Stimulated activated naive CD8-positive, alpha-beta T cell treated with anti-CD3 and anti-CD28 coated beads, Interleukin-15, Interleukin-2, amounts not matched to agents 100 U/mL and 50 U/mL, for 24 hours (primary cell): Measurements from ENCODE around the gene PODNL1.
"Not testable (repeated sequence)": the region's sequence is repeated elsewhere in the genome, so short reads cannot be mapped to it uniquely, and the experiment has no call there.

Experiments used
- ATAC-seq: fragments of 150-1000 bp; cut with Tn5 transposase; one replicate; pipeline ENCODE4 v1.10.0; 2021
- DNase-seq: peaks from one replicate; pipeline ENCODE4 v3.0.0; 2021

The PODNL1 gene

DNA sequence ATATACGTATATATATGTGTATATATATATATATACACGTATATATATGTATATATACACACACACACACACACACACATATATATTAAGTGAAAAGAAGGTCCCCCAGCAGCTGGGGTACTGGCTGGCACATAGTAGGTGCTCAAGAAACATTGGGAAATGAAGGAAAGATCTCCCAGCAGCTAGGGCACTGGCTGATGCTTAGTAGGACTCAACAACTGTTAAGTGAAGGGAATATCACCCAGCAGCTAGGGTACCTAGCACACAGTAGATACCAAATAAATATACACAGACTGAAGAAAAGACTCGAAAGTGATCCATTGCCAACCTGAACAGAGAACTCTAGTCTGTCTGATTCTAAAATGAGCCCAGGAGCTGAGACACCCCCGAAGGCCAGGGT lies 12.2 kb downstream of the PODNL1 start:
- DNase-seq (no peak), ATAC-seq (no peak)

GRCh38 chr19:13923194-13923987 lies 14.8 kb downstream of the PODNL1 start:
- no peak for ATAC-seq
- DNase-seq = no peak

- not testable (repeated sequence) for DNase-seq, ATAC-seq
Observed at GRCh38 chr19:13922118-13922517, 16.1 kb downstream of the PODNL1 start.

- DNase-seq (peak; percentile 18), ATAC-seq (peak; percentile 87)
Observed at GRCh38 chr19:13920940-13921747, 17.1 kb downstream of the PODNL1 start.

DNA sequence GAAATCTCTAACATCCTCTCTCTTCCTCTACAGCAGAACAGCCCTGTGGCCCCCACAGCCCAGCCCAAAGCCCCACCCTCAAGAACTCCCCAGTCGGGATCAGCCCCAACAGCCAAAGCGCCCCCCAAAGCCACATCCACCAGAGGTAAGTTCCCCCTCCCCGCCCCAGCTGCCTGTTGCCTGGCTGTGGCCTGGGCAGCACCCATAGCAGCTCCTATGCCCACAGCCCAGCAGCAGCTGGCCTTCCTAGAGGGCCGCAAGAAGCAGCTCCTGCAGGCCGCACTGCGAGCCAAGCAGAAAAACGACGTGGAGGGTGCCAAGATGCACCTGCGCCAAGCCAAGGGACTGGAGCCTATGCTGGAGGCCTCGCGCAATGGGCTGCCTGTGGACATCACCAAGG lies 17.7 kb downstream of the PODNL1 start:
- no peak for ATAC-seq
- DNase-seq = no peak

DNA sequence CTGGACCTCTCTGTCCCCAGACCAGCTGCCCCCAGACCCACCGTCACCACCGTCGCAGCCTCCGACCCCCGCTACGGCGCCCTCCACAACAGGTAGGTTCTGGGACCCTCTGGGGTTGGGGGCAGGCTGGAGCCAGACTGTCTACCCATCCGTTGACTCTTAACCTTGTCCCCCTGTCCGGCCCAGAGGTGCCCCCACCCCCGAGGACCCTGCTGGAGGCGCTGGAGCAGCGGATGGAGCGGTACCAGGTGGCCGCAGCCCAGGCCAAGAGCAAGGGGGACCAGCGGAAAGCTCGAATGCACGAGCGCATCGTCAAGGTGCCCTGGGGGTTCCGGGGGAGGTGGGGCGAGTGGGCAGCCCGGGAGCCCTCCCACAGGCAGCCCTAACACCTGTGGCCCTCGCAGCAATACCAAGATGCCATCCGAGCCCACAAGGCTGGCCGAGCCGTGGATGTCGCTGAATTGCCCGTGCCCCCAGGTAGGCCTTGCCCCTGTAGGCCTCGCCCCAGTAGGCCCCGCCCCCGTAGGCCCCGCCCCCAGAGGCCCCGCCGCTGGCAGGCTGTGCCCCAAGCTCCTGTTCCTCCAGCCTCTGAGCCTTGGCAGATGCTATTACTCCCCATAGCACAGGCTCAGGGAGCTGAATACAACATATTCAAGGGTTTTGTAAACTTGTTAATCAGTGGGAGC lies 19.3 kb downstream of the PODNL1 start:
- no peak for ATAC-seq
- DNase-seq = no peak

- no peak for DNase-seq
- ATAC-seq = no peak
Observed at GRCh38 chr19:13917888-13918406, 20.3 kb downstream of the PODNL1 start.

DNA sequence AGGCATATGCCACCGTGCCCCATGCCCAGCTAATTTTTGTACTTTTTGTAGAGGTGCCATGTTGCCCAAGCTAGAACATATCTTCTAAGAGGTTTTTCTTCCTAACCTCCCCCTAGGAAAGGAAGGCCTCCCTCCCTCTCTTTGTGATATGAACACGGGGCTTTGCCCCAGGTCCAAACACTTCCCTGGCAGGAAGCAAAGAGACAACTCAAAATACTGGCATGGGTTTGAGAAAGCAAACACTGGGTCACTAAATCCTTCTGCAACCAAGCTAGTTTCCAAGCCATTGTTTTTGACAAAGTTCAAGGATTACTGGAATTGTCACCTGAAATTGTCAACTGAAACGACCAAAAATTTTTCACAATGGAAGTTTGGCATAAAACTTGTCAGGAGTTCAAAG lies 23.4 kb downstream of the PODNL1 start:
- ATAC-seq = no peak
- no peak for DNase-seq

DNA sequence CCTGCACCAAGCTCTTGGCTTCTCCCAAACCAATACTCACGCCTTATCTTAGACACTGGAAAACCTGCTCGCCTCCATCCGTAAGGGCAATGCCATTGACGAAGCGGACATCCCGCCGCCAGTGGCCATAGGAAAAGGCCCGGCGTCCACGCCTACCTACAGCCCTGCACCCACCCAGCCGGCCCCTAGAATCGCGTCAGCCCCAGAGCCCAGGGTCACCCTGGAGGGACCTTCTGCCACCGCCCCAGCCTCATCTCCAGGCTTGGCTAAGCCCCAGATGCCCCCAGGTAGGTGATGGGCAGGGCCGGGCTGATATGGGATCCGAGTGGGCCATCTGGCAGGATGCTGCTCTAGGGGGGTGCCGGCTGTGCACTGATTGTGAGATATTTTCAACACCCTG lies 24.9 kb downstream of the PODNL1 start:
- DNase-seq = no peak
- ATAC-seq = no peak

DNA sequence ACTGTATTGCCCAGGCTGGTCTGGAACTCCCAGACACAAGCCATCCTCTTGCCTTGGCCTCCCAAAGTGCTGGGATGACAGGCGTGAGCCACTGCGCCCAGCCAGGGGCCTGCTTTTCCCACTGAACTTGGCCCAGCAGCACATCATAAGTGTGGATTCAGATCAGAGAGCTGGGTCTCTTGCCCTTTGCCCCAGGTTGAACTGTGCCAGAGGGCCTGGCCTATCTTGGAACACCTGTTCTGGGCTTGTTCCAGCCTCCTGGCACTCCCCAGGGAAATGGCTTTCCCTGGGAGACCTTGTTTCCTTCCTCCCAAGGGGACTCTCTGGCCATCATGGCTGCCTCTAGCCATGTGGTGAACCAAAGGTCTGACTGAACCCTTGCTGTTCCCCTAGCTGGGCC lies 28.8 kb downstream of the PODNL1 start:
- DNase-seq = no peak
- no peak for ATAC-seq

DNA sequence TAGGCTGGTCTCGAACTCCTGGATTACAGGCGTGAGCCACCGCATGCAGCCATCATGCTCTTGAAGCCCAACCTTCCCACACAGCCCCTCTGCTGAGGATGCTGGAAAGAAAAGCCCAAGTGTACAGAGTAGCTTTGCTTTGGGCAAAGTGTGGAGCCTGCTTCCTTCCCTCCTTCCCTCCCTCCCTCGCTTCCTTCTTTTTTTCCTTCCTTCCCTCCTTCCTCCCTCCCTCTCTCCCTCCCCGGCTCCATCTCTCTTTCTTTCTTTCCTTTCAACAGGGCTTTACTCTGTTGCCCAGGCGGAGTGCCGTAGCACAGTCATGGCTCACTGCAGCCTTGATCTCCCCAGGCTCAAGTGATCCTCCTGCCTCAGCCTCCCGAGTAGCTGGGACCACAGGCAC lies 29.5 kb downstream of the PODNL1 start:
- ATAC-seq (no peak), DNase-seq (no peak)

GRCh38 chr19:13906910-13907309 lies 31.3 kb downstream of the PODNL1 start:
- no peak for ATAC-seq
- DNase-seq = no peak

DNA sequence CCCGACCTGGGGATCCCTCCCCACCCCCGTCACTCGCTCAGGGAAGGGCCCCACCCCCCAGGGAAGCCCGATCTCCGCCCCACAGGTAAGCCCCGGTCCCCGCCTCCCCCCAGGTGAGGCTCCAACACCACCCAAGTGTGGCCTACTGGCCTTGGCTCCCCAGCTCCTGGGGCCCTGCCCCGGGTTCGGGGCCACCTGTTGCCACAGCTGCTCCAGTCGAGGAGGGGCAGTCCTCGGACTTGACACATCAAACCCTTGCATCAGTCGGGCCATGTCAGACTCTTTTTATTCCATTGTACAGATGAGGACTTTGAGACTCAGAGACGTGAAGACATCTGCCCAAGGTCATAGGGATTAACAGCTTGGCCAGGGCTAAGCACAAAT lies 31.7 kb downstream of the PODNL1 start:
- peak; percentile 37 for DNase-seq

DNA sequence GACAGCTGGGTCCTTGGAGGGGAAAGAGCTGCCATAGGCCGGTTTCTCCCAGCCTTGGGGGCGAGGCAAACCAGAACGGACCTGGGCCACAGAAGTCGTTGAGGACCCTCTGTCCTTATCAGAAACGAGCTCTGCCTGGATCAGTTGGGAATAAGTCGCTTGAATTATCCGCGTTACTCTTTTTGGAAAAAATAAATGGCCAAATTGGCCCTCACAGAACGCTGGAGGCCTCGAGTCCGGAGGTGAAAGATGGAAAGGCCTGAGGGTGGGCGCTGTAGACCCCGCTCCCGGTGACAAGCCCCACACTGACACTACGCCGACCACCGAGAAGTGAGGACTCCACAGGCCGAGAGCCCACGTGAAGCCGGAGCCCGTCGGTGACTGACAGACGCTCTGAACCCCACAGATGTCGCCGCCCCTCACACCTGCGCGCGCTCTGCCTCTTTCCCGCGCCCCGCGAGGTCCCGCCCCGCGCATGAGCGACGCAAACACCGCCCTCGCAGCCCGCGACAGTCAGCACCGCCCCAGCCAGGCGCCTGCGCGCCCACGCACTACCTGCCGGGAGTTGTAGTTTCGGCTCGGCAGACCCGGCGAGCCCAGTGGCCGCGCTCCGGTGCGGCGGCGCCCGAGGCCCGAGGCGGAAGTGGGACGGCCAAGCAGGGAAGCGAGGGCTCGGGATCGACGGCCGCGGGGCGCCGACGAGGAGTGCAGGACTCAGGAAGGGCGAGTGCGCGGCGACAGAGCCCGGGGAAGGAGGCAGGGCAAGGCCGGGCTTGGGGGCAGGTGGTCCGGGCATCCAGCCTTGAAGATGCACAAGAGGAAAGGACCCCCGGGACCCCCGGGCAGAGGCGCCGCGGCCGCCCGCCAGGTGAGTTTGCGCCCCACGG lies 32.3 kb downstream of the PODNL1 start, which contains the start of the genes BRME1 and CC2D1A:
Gene BRME1, minus strand, starts transcription at position 484 of the 887 bp plus-strand sequence. CDS start 1,225 bp downstream, outside the sequence.
Gene CC2D1A, plus strand, starts transcription at position 568 of the 887 bp plus-strand sequence. Its CDS starts 241 bp downstream, at position 809.
- ATAC-seq (peak; percentile 99), DNase-seq (peak; percentile 98)

More for the DNA sequence above, 31.7 kb downstream of the PODNL1 start:
- peak; percentile 17 for ATAC-seq

DNA sequence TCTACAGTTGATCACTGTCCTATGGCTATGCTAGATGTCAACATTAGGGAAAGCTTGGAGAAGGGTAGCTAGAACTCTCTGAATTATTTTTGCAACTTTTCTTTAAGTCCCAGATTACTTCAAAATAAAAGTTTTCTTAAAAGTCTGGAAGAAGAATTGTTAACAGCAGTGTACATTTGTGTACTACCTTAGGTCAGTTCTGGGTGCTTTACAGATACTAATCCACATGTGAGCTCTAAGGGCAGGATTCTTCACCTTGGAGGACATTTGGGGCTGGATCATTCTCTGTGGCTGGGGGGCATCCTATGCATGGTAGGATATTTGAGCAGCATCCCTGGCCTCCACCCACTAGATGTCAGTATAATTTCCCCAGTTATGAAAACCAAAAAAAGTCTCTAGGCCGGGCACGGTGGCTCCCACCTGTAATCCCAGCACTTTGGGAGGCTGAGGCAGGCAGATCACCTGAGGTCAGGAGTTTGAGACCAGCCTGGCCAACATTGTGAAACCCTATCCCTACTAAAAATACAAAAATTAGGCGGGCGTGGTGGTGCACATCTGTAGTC lies 35.1 kb downstream of the PODNL1 start:
- peak; percentile 25 for ATAC-seq
- DNase-seq = peak; percentile 43

GRCh38 chr19:13899912-13900584 lies 38.2 kb downstream of the PODNL1 start:
- ATAC-seq = no peak
- no peak for DNase-seq

DNA sequence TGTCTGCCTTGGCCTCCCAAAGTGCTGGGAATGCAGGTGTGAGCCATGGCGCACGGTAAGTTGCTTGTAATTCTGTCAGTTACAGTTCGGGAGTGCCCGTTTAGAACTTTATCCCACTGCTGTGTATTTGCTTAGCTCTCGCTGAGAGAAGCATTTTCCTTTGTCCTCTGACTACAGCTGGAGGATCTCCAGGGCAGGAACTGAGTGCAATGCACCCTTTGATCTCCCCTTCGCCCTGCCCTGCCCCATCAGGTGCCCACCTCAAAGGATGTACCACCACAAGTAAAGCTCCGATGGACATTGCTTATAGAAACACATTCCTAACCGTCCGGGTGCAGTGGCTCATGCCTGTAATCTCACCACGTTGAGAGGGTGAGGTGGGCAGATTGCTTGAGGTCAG lies 38.8 kb downstream of the PODNL1 start:
- no peak for ATAC-seq
- no peak for DNase-seq

- no peak for DNase-seq
- no peak for ATAC-seq
Observed at GRCh38 chr19:13896227-13896626, 42.0 kb downstream of the PODNL1 start.

DNA sequence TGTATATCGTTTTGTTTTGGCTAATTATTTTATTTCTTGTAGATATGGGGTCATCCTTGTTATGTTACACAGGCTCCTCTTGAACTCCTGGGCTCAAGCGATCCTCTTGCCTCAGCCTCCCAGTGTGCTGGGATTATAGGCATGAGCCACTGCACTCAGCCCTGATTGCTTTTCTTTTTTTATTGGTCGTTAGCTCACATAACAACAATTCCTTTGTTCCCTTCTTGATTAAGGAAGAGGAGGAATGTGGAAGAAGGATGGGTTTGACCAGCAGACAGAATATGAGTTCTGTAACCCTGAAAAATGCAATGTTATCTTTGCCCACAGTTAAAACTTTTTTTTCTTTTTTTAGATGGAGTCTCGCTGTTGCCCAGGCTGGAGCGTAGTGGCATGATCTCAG lies 43.7 kb downstream of the PODNL1 start:
- DNase-seq (no peak), ATAC-seq (no peak)

- ATAC-seq = no peak
Observed at GRCh38 chr19:13892870-13893269, 45.3 kb downstream of the PODNL1 start.

More at GRCh38 chr19:13892870-13893269, 45.3 kb downstream of the PODNL1 start:
- DNase-seq = no peak
